ENCODE results near the gene KCNH2. TPM values are rescaled to one million over a fixed set of nuclear protein-coding genes. Genes with fewer than 3 reads are reported as not detected.
"Not testable (repeated sequence)": the region's sequence is repeated elsewhere in the genome, so short reads cannot be mapped to it uniquely, and the experiment has no call there.

Gene KCNH2, protein sequence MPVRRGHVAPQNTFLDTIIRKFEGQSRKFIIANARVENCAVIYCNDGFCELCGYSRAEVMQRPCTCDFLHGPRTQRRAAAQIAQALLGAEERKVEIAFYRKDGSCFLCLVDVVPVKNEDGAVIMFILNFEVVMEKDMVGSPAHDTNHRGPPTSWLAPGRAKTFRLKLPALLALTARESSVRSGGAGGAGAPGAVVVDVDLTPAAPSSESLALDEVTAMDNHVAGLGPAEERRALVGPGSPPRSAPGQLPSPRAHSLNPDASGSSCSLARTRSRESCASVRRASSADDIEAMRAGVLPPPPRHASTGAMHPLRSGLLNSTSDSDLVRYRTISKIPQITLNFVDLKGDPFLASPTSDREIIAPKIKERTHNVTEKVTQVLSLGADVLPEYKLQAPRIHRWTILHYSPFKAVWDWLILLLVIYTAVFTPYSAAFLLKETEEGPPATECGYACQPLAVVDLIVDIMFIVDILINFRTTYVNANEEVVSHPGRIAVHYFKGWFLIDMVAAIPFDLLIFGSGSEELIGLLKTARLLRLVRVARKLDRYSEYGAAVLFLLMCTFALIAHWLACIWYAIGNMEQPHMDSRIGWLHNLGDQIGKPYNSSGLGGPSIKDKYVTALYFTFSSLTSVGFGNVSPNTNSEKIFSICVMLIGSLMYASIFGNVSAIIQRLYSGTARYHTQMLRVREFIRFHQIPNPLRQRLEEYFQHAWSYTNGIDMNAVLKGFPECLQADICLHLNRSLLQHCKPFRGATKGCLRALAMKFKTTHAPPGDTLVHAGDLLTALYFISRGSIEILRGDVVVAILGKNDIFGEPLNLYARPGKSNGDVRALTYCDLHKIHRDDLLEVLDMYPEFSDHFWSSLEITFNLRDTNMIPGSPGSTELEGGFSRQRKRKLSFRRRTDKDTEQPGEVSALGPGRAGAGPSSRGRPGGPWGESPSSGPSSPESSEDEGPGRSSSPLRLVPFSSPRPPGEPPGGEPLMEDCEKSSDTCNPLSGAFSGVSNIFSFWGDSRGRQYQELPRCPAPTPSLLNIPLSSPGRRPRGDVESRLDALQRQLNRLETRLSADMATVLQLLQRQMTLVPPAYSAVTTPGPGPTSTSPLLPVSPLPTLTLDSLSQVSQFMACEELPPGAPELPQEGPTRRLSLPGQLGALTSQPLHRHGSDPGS
- total RNA-seq = 3.6 TPM
- long read RNA-seq, partial matches to known transcripts = 3 of 7 reads
- long read RNA-seq, other reads (novel, unspliced or antisense) = 0 of 7 reads

DNA sequence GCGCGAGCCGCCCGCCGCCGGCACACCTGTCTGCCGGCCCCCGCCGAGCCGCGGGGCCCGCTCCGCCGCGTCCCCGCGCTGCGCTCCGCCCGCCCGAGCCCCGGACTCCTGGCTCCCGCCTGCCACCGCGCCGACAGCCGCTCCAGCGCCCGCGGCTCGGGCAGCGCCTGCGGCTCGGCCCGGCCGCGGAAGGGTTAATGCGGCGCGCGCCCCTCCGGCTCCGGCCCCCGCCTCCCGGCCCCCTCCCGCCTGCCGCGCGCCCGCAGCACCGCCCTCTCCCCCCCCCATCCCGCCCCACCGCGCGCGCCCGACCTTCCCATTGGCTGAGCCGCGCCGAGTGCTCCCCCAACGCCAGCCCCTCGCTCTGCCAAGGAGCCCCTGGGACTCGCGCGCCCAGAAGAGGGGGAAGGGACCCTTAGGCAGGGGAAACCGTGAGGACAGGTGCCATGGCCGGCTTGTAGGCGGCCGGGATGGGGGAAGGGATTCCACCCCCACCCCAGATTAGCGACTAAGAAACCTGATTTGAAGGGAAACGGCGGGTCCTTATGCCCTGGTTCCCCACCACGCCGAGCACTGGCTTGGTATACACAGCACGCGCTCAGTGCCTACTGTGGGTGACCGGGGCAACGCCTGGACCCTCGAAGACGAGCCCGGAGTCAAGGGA is at the start of gene KCNH2:
Gene KCNH2, minus strand, starts transcription at position 196 of the 664 bp plus-strand sequence. CDS start 408 bp downstream, outside the sequence.
- H3K4me3 ChIP-seq = peak within 1 kb of the TSS; percentile 25
- H3K9me3 ChIP-seq = no peaks in the 10 kb centered on the region
- ATAC-seq (no peak), DNase-seq (no peak)
- H3K27me3 ChIP-seq = peaks cover 54% of the 10 kb centered on the region
- intact Hi-C loops (cut with DNase I) = no loop called here
- TF ChIP-seq, protein P1, sequence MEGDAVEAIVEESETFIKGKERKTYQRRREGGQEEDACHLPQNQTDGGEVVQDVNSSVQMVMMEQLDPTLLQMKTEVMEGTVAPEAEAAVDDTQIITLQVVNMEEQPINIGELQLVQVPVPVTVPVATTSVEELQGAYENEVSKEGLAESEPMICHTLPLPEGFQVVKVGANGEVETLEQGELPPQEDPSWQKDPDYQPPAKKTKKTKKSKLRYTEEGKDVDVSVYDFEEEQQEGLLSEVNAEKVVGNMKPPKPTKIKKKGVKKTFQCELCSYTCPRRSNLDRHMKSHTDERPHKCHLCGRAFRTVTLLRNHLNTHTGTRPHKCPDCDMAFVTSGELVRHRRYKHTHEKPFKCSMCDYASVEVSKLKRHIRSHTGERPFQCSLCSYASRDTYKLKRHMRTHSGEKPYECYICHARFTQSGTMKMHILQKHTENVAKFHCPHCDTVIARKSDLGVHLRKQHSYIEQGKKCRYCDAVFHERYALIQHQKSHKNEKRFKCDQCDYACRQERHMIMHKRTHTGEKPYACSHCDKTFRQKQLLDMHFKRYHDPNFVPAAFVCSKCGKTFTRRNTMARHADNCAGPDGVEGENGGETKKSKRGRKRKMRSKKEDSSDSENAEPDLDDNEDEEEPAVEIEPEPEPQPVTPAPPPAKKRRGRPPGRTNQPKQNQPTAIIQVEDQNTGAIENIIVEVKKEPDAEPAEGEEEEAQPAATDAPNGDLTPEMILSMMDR (IDR thresholded peaks at IDR 0.05) = no peak
- H3K36me3 ChIP-seq = no peaks in the 10 kb centered on the region
- no peak within 1 kb of the TSS for H3K27ac ChIP-seq
- H3K4me1 ChIP-seq = peaks cover 14% of the 10 kb centered on the region

DNA sequence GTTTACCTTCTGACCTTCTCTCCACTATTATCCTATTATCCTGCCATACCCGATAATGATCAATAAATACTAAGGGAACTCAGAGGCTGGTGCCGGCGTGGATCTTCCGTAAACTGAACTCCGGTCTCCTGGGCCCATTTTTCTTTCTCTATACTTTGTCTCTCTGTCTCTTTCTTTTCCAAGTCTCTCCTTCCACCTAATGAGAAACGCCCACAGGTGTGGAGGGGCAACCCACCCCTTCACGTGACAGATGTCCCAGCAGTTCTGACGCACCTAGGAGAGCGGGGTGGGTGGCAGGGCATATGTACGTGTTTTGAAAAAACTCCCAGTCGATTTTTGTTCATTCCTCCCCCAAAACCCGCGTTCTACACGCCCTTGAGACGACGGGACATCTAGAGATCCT is 49.6 kb upstream of the KCNH2 start:
- H3K36me3 ChIP-seq; ATAC-seq; intact Hi-C loops (cut with DNase I); H3K27me3 ChIP-seq; DNase-seq; H3K9me3 ChIP-seq: not testable (repeated sequence)
- Histone ChIP-seq H3K27ac (peak overlapping the region; percentile 90), H3K4me1 (peaks cover 11% of the 10 kb centered on the region), H3K4me3 (peak overlapping the region; percentile 73)

DNA sequence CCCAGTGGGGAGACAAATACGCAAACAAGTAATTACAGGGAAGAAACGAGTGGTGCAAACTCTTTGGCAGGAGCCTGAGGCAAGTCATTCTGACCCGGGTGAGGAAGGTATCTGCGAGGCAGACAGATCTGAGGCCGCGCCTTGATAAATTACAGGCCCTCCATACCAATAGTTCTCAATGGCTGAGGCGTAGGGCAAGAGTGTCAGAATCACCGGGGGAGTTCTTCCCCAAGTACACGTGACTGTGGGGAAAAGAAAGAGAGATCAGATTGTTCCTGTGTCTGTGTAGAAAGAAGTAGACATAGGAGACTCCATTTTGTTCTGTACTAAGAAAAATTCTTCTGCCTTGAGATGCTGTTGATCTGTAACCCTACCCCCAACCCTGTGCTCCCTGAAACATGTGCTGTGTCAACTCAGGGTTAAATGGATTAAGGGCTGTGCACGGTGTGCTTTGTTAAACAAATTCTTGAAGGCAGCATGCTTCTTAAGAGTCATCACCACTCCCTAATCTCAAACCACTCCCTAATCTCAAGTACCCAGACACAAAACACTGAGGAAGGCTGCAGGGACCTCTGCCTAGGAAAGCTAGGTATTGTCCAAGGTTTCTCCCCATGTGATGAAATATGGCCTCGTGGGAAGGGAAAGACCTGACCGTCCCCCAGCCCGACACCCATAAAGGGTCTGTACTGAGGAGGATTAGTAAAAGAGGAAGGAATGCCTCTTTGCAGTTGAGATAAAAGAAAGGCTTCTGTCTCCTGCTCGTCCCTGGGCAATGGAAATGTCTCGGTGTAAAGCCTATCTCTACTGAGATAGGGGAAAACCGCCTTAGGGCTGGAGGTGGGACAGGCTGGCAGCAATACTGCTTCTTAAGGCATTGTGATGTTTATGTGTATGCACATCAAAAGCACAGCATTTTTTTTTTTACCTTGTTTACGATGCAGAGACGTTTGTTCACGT is 48.9 kb upstream of the KCNH2 start:
- Histone ChIP-seq H3K4me1 (peaks cover 11% of the 10 kb centered on the region), H3K27ac (peak overlapping the region; percentile 90)
- H3K36me3 ChIP-seq; H3K4me3 ChIP-seq; ATAC-seq; H3K9me3 ChIP-seq; intact Hi-C loops (cut with DNase I); DNase-seq; H3K27me3 ChIP-seq: not testable (repeated sequence)

DNA sequence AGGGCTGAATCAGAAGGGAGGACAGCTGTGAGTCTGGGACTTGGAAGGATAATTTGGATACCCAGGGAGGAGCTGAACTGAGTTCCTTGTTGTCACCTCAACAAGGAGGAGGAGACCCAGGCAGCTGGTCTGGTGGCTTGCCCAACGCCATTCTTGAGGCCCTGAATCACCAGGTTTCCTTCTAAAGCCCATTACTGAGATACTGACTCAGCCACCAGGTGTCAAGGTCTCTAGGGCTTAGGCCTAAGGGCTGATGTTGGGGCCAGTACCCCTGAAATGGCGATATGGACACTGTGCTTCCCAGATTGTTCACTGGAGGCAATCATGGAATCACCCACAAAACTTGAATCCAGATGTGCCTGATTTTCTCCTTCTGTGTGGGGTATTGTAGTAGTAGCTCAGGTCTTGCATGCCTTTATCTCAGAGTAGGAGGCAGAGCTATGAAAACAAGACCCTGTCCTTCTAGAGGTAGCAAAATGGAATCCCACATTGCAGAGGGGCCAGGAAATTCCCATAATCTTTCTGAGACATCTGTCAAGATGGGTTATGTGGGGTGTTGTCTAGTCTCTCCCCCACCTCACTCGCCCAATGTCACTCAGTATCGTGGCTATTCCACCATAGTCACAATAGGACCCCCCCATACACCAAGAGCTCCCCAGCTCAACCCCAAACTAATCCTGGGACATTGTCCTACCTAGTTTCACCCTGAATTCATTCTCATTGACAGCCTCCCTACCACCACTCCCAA is 48.0 kb upstream of the KCNH2 start:
- Histone ChIP-seq H3K4me3 (no peak overlapping the region), H3K27me3 (no peaks in the 10 kb centered on the region), H3K36me3 (no peaks in the 10 kb centered on the region), H3K9me3 (no peaks in the 10 kb centered on the region), H3K27ac (no peak overlapping the region), H3K4me1 (peaks cover 11% of the 10 kb centered on the region)
- intact Hi-C loops (cut with DNase I) = no loop called here
- TF ChIP-seq, protein P1 (IDR thresholded peaks at IDR 0.05) = no peak
- DNase-seq (no peak), ATAC-seq (no peak)

DNA sequence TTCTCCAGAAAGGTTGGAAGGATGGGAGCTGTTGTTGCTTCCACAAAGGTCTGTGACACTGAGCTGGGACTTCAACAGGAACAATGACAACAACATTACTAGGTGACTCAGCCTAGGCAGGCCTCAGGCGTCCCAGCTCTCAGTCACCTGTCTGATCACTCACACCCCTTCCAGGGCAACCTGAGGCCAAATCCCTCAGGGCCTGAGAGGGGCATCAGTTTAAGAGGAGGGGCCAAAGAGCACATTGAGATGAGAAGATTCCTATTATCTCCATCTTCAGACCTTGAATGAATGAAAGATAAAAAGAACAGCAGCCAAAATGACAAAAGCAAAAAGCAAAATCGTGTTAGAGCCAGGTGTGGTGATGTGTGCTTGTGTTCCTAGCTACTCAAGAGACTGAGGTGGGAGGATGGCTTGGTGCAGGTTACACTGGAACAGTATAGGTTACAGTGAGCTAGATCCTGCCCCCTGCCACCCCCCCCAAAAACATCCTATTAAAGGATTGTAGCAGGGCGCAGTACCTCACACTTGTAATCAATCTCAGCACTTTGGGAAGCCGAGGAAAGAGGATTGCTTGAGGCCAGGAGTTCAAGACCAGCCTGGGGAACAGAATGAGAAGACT is 46.4 kb upstream of the KCNH2 start, which contains the start of gene ATG9B:
Gene ATG9B, minus strand, starts transcription at position 60 of the 622 bp plus-strand sequence. CDS start 71 bp downstream, outside the sequence.
- no peaks in the 10 kb centered on the region for H3K9me3 ChIP-seq
- ATAC-seq = no peak
- no peak for DNase-seq
- peaks cover 7% of the 10 kb centered on the region for H3K4me1 ChIP-seq
- H3K4me3 ChIP-seq = no peak within 1 kb of the TSS
- TF ChIP-seq, protein P1 (IDR thresholded peaks at IDR 0.05) = no peak
- no peaks in the 10 kb centered on the region for H3K36me3 ChIP-seq
- intact Hi-C loops (cut with DNase I) = no loop called here
- H3K27me3 ChIP-seq = peaks cover 13% of the 10 kb centered on the region
- no peak within 1 kb of the TSS for H3K27ac ChIP-seq

All from upper lobe of right lung (tissue), 1 donor.